Measurements from ENCODE around the gene MORN1. TPM values are rescaled to one million over a fixed set of nuclear protein-coding genes. Genes with fewer than 3 reads are reported as not detected.

Gene MORN1
- total and polyA plus RNA-seq, 12 donors, result 1.2 to 7.6 (median 5.2) TPM

- DNase-seq, result no peak
- 36 to 46% methylated on average over 10 of the region's 10 CpGs for WGBS, 2 donors
- intact Hi-C loops (cut with DNase I), result no loop called here
- no peak overlapping the region for H3K27ac ChIP-seq
- H3K4me1 ChIP-seq, result no peaks in the 10 kb centered on the region
- peaks cover 0 to 7% (median 0%) of the 10 kb centered on the region in 11 donors for H3K9me3 ChIP-seq
- TF ChIP-seq, protein P1, sequence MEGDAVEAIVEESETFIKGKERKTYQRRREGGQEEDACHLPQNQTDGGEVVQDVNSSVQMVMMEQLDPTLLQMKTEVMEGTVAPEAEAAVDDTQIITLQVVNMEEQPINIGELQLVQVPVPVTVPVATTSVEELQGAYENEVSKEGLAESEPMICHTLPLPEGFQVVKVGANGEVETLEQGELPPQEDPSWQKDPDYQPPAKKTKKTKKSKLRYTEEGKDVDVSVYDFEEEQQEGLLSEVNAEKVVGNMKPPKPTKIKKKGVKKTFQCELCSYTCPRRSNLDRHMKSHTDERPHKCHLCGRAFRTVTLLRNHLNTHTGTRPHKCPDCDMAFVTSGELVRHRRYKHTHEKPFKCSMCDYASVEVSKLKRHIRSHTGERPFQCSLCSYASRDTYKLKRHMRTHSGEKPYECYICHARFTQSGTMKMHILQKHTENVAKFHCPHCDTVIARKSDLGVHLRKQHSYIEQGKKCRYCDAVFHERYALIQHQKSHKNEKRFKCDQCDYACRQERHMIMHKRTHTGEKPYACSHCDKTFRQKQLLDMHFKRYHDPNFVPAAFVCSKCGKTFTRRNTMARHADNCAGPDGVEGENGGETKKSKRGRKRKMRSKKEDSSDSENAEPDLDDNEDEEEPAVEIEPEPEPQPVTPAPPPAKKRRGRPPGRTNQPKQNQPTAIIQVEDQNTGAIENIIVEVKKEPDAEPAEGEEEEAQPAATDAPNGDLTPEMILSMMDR (IDR thresholded peaks at IDR 0.05), result no peak
- no peaks in the 10 kb centered on the region for H3K36me3 ChIP-seq
- no peak overlapping the region for H3K4me3 ChIP-seq
- no peak for ATAC-seq
- peaks cover 4 to 90% (median 70%) of the 10 kb centered on the region in 7 donors for H3K27me3 ChIP-seq
Observed at GRCh38 chr1:2431518-2431917, 40.2 kb upstream of the MORN1 start.

- 53 to 54% methylated on average over 16 of the region's 16 CpGs for WGBS, 2 donors
- TF ChIP-seq, protein P1 (IDR thresholded peaks at IDR 0.05), result no peak
- Histone ChIP-seq H3K4me1 (no peaks in the 10 kb centered on the region), H3K27me3 (peaks cover 4 to 91% (median 72%) of the 10 kb centered on the region in 7 donors), H3K36me3 (no peaks in the 10 kb centered on the region), H3K27ac (no peak overlapping the region), H3K9me3 (peaks cover 0 to 7% (median 0%) of the 10 kb centered on the region in 11 donors), H3K4me3 (no peak overlapping the region)
- intact Hi-C loops (cut with DNase I), result no loop called here
- ATAC-seq, result no peak
- DNase-seq, result no peak
Observed at GRCh38 chr1:2431103-2431502, 39.7 kb upstream of the MORN1 start.

DNA sequence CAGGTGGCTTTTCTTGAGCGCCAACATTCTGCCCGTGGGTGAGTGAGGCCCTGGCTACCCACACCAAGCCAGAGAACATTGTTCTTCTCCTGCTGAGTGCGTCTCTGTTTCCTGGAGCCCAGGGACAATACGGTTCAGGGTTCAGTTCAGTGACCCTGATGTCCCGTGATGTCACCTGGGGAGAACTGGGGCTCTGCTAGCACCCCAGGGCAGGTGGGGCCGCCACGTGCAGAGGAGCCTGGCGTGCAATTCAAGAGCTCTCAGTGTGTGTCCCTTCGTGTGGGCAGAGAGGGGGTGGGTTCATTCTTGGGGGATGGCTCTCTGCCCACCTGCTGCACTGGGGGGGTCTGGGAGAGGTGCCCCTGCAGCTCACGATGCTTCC lies 39.2 kb upstream of the MORN1 start:
- DNase-seq (no peak), ATAC-seq (no peak)
- Histone ChIP-seq H3K27ac (no peak overlapping the region), H3K9me3 (peaks cover 0 to 7% (median 0%) of the 10 kb centered on the region in 11 donors), H3K4me1 (no peaks in the 10 kb centered on the region), H3K36me3 (no peaks in the 10 kb centered on the region), H3K27me3 (peaks cover 4 to 91% (median 72%) of the 10 kb centered on the region in 7 donors), H3K4me3 (no peak overlapping the region)
- WGBS, 2 donors, result 76 to 82% methylated on average over 10 of the region's 10 CpGs
- intact Hi-C loops (cut with DNase I), result no loop called here
- TF ChIP-seq, protein P1 (IDR thresholded peaks at IDR 0.05), result no peak

DNA sequence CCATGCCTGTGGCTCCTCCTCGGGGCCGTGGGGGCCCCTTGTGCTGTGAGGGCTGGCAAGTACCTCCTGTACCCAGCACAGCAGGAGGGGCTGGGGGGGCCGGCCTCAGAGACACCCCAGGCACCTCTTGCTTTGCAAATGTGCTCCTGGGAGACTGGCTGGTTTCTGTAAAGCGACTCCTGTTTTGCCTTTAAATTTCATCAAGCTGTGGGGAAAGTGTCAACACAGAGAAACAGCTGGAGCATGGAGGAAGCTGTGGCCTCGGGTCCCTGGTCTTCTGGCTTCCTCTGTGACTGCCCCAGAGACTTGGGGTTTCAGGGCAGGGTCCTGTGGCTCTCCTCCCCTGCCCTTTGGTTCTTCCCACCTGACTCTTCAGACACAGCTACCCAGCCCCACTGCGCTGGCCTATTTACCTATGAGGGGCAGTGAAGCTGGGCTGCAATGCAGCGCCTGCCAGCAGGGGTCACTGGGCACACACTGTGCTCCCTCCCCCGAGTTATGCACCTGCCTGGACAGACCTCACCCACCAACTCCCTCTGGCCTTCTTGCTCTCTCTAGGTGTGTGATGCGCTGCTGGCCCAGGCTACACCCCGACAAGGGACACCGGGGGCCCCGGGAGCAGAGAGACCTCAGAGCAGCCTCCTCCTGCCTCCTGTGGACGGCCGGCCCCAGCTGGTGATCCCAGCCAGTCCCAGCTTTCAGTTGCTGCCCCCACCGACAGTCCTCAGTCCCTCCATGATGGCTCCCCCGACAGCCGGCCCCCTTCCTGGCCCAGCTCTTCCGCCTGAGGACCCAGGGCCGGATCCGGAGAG lies 38.6 kb upstream of the MORN1 start:
- Histone ChIP-seq H3K9me3 (peaks cover 0 to 7% (median 0%) of the 10 kb centered on the region in 11 donors), H3K36me3 (no peaks in the 10 kb centered on the region), H3K4me3 (no peak overlapping the region), H3K4me1 (no peaks in the 10 kb centered on the region), H3K27me3 (peaks cover 4 to 85% (median 72%) of the 10 kb centered on the region in 7 donors), H3K27ac (no peak overlapping the region)
- intact Hi-C loops (cut with DNase I), result loop anchor here in 1 of 10 donors (10.0 kb wide), 1 partner anchor 215 kb away; no protein-coding TSS in a partner anchor
- TF ChIP-seq, protein P1 (IDR thresholded peaks at IDR 0.05), result peak in 1 of 9 donors; percentile 31
- ATAC-seq (no peak), DNase-seq (no peak)
- WGBS, 2 donors, result 82 to 83% methylated on average over 20 of the region's 20 CpGs
